ENCODE measurements around the gene PPFIBP2.

PPFIBP2 gene

DNA sequence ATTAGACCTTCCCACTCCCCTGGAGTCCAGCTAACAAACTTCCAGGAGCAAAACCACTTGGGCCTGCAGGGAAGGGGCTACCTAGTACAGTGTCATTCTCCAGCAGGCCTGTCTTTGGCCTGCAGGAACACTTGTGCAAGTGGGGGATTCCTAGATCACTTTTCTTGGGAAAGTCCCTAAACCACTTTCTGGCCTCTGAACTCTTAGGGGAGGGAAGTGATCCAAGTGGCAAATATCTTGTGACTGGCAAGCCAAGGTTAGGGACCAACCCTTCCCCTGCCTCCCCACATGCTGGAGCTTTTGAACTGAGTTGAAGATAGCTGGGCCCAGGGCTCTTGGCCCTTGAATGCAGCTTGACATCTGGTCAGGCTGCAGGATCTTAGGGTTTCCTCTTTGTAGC, 17.2 kb downstream of the PPFIBP2 start:
- ATAC-seq (no peak), DNase-seq (ENCODE audit: low spot score in 2 of 2) (no peak)
- Mint-ChIP-seq H3K27ac (no peak overlapping the region), H3K4me1 (peaks cover 26% of the 10 kb centered on the region), H3K4me3 (no peak overlapping the region), H3K36me3 (no peaks in the 10 kb centered on the region), H3K9me3 (no peaks in the 10 kb centered on the region)

DNA sequence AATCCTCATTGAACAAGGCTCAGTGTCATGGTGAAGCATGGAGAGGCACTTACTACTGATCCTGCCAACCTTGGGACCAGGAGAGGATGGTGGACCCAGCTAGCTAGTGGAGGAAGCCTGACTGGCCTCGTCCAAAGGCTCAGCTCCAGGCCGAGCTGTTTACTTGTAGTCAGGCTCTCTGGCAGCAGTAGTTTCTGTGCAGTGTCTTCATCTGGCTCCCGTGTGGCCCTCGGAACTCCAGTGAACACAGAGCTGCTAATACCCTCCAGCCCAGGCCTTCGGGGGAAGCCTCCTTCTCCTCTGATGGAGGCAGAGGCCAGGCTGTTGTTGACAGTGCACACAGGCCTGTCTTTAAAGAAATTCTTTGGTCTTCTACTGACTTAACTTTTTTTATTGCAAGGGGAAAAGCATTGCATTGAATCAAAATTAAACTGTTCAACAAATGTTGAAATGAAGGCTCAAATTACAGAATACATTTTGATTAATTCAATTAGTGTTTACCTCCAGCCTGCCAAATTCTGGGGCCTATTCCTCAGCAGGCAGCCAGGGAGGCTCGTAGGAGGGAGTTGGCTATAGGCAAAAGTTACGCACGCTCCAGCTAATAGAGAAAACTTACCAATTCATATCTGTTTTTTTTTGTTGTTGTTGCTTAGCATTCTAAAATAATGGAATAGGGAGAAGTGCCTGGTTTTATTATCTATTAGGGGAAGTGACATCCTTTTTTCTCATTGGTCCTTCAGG, 18.8 kb downstream of the PPFIBP2 start:
- Mint-ChIP-seq H3K27ac (no peak overlapping the region), H3K4me3 (no peak overlapping the region), H3K9me3 (no peaks in the 10 kb centered on the region), H3K36me3 (no peaks in the 10 kb centered on the region), H3K4me1 (peaks cover 24% of the 10 kb centered on the region)
- DNase-seq (ENCODE audit: low spot score in 2 of 2) (no peak), ATAC-seq (no peak)

DNA sequence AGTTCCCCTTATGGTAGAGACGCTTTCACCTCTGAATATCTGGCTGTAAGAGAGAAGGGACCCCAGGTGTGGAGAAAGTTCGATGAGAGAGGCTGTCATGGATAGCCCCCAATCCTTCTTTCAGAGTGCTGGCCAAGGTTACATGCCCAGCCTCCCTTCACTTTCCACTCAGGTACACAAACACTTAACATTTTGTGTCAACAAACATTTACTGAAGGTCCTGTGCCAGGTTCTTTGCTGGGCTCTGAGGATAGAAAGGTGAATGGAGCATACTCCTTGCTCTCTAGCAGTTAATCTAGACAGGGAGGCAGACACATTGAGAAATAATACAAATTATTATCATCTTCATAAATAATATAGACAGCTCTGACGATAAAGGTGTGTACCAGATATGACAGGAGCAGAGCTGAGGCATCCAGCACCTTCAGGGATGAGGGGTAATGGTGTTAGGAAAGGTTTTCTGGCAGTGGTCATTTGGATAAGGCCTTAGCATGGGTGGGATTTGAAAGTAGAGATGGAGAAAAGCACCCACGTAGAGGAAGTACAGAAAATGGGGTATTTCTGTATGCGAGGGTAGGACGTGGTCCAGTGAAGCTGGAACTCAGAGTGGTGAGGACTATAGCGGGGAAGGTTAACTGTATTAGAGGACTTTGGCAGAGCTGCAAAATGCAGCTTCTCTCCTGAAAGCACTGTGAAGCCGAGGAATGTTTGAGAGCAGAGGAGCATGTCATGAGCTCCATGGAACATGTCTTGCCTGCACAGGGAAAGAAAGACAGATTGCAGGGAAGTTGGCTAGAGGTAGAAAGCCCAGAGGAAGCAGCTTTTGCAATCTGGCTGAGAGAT, 19.6 kb downstream of the PPFIBP2 start:
- Mint-ChIP-seq H3K27ac (no peak overlapping the region), H3K9me3 (no peaks in the 10 kb centered on the region), H3K4me1 (peaks cover 24% of the 10 kb centered on the region), H3K36me3 (no peaks in the 10 kb centered on the region), H3K4me3 (no peak overlapping the region)
- no peak for ATAC-seq
- no peak for DNase-seq (ENCODE audit: low spot score in 2 of 2)

DNA sequence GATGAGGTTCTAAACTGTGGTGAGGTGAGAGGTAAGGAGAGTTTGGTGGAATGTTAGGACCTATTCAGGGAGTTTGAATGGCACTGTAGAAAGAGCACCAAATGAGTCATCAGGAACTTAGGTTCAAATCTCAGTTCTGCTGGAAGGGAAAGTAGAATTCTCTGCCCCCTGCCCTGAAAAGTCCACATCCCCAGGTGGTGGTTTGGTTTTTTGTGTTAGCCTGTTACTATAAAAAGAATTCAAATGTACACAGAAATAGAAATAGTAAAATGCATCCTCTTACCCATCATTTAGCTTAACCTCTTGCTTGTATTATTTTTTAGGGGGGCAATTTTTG, 20.2 kb downstream of the PPFIBP2 start:
- no peak overlapping the region for H3K27ac Mint-ChIP-seq
- no peak overlapping the region for H3K4me3 Mint-ChIP-seq
- H3K36me3 Mint-ChIP-seq, result no peaks in the 10 kb centered on the region
- DNase-seq (ENCODE audit: low spot score in 2 of 2) (no peak), ATAC-seq (no peak)
- H3K4me1 Mint-ChIP-seq, result peaks cover 20% of the 10 kb centered on the region
- no peaks in the 10 kb centered on the region for H3K9me3 Mint-ChIP-seq

DNA sequence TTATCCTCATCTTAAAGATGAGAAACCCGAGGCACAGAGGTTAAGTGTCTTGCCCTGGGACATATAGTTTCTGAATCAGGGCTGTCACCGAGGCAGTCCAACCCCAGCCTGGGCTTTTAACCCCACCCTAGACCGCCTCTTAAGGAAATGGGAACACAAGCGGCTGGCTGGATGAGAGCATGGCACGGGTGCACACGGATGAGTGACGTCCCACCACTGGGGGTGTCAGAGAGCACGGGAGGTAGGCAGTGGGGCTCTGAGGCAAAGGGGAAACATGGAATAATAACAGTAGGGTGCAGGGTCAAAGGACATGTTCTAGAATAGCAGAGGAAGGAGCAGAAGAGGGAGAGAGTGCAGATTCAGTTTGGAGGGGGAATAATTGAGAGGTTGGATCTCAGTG, 22.3 kb downstream of the PPFIBP2 start:
- ATAC-seq, result no peak
- Mint-ChIP-seq H3K27ac (peak overlapping the region; percentile 3), H3K9me3 (no peaks in the 10 kb centered on the region), H3K4me1 (peaks cover 20% of the 10 kb centered on the region), H3K4me3 (no peak overlapping the region), H3K36me3 (no peaks in the 10 kb centered on the region)
- no peak for DNase-seq (ENCODE audit: low spot score in 2 of 2)

DNA sequence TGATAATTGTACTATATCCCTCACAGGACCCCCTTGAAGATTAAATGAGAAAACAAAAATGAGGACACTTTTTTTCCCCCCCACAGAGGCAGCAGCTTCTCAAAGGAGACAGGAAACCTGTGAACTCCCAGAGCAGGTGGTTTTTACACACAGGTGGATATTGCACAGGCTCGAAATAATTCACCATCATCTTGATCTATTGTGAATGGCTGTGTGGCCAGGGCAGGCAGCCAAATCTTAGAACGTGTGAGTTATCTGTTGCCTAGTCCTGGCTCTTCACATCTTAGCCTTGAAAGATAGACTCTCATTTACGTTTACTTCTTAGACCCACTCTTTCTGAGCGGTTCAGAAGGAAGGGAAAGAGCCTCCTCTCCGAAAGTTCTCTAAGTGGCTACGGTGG, 23.5 kb downstream of the PPFIBP2 start:
- no peak overlapping the region for H3K4me3 Mint-ChIP-seq
- no peaks in the 10 kb centered on the region for H3K36me3 Mint-ChIP-seq
- ATAC-seq, result no peak
- no peaks in the 10 kb centered on the region for H3K9me3 Mint-ChIP-seq
- H3K4me1 Mint-ChIP-seq, result peaks cover 20% of the 10 kb centered on the region
- H3K27ac Mint-ChIP-seq, result no peak overlapping the region
- DNase-seq (ENCODE audit: low spot score in 2 of 2), result no peak

DNA sequence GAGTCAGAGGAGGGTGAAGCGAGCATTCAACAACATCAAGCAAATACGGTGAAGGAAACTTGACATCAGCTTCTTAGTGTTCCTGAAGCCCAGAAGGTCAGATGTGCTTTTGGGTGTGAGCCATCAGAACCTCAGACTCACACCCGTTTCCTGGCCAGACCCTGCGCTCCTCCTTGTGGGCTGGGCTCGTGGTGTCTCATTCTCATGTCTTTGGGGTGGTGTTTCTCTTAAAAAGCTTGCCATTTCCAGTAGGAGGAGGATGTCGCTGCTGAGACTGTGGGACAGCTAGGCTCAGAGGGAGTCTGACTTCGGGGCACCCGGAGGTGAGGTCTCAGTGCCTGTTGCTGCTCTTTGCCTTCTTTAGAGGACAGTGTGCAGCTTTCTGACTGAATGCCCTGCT, 24.2 kb downstream of the PPFIBP2 start:
- ATAC-seq (peak; percentile 76), DNase-seq (ENCODE audit: low spot score in 2 of 2) (no peak)
- peaks cover 20% of the 10 kb centered on the region for H3K4me1 Mint-ChIP-seq
- H3K4me3 Mint-ChIP-seq, result no peak overlapping the region
- no peaks in the 10 kb centered on the region for H3K9me3 Mint-ChIP-seq
- no peak overlapping the region for H3K27ac Mint-ChIP-seq
- H3K36me3 Mint-ChIP-seq, result no peaks in the 10 kb centered on the region

DNA sequence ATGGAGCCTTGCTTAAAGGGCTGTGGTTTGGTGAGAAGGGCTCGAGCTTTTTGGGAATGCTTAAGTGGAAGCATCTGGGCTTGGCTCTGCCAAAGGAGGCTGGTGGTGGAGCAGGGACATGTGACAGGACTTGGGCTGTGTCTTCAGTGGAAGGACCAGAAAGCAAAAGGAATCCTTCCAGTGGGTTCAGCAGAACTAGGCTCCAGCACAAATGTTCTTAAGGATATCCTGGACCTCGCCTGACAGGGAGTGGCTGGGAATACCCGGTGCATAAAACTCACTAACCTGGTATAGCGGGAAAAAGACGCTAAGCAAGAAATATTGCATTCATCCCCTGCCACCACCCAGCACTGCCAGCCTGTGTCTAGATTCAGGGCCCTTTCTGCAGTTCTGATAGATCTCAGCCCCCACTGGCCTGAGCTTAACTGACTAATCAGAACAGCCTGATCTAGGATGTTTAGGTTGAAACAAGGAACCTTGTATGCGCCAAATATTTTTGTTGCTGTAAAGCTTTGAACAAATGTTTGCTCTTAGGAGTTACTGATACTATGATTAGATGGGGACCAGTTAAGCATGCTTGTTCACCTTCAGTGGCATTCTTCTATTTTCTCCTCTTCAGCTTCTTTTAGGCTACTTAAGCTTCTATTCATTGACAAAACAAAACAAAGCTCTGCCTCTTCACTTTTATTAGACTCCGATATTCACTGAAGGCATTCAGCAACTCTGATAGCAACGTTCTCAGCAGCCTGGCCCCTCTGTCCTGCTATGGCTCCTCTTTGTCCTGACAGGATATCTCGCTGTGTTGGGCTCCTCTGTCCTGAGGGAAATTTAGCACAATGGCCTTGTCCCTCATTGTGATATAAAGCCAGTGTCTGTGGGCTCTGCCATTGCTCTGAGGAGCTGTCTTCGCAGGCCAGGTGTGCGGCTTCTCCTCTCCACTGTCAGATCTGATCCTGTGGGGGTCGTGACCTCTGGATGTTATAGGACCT, 25.0 kb downstream of the PPFIBP2 start:
- DNase-seq (ENCODE audit: low spot score in 2 of 2), result no peak
- ATAC-seq, result no peak
- peaks cover 20% of the 10 kb centered on the region for H3K4me1 Mint-ChIP-seq
- H3K9me3 Mint-ChIP-seq, result no peaks in the 10 kb centered on the region
- no peak overlapping the region for H3K27ac Mint-ChIP-seq
- no peak overlapping the region for H3K4me3 Mint-ChIP-seq
- no peaks in the 10 kb centered on the region for H3K36me3 Mint-ChIP-seq

DNA sequence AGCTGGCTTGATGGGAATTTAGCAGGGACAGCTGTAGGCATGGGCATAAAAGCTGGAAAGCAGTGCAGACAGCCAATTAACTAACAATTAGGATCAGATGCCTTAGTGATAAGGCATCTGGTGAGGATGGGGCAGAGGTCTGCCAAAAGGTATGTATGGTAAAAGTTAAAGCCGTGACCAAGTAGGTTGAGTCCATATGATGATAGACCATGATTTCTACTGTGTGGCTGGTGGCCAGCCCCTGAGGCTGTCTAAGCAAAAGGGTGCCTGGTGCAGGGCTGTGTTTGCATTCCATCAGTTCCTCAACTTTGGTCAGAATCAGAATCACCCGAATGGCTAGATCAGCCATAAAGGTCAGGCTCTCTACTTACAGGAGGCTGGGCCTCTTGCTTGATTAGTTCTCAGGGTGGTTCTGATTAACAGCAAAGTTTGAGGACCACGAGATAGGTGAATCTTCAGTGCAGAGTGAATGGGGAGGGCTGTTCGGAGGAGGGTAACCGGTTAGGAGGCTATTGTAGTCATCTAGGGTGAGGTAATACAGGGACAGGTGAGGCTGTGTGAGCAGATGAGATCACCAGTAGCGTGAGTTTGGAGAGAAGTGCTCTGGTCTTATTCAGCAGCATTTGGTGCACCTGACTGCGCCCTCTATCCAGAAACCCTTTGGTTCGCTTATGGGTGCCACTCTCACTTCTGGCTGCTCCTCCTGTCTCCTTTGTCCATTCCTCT, 27.2 kb downstream of the PPFIBP2 start:
- Mint-ChIP-seq H3K9me3 (no peaks in the 10 kb centered on the region), H3K4me1 (peaks cover 18% of the 10 kb centered on the region), H3K27ac (no peak overlapping the region), H3K36me3 (no peaks in the 10 kb centered on the region), H3K4me3 (no peak overlapping the region)
- ATAC-seq, result no peak
- no peak for DNase-seq (ENCODE audit: low spot score in 2 of 2)

DNA sequence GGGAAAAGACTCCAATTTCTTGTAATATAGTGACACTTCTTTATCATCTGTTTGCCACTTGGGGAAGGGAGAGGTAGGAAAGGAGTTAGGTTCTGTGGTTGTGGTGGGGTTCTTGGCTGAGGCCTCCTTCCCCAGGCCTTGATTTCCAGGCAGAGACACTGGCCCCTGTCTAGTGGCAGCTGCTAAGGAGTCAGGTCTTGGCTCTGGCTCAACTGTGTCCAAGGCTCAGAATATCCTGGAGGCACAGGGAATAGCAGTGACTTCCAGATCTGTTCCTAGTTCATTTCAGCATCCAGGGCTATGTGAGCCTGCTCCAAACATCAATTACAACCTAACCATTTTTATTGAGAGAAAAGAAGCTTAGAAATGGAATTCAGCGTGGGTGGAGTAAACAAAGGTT, 29.5 kb downstream of the PPFIBP2 start:
- H3K4me3 Mint-ChIP-seq, result no peak overlapping the region
- DNase-seq (ENCODE audit: low spot score in 2 of 2) (no peak), ATAC-seq (no peak)
- H3K36me3 Mint-ChIP-seq, result no peaks in the 10 kb centered on the region
- peaks cover 1% of the 10 kb centered on the region for H3K4me1 Mint-ChIP-seq
- no peak overlapping the region for H3K27ac Mint-ChIP-seq
- no peaks in the 10 kb centered on the region for H3K9me3 Mint-ChIP-seq

DNA sequence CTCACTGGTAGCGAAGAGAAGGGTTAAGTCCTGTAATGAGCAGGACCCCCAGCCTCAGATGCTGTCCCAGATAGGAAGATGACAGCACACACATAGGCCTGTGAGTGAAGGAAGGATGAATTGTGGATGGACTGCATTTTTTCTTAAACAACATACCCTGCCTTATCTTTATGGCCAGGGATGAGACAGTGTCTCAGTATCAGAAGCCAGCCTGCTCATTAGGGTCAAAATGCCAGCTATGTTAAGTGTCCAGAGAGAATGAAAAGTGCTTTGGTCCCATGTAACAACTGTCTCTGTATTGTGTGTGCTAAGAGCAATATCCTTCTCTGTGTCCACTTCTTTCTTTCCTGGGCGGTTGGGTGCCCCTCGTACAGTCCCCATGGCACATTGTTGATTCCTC, 30.2 kb downstream of the PPFIBP2 start:
- H3K4me3 Mint-ChIP-seq, result no peak overlapping the region
- no peak for DNase-seq (ENCODE audit: low spot score in 2 of 2)
- H3K27ac Mint-ChIP-seq, result no peak overlapping the region
- no peaks in the 10 kb centered on the region for H3K9me3 Mint-ChIP-seq
- H3K4me1 Mint-ChIP-seq, result no peaks in the 10 kb centered on the region
- no peaks in the 10 kb centered on the region for H3K36me3 Mint-ChIP-seq
- ATAC-seq, result no peak

DNA sequence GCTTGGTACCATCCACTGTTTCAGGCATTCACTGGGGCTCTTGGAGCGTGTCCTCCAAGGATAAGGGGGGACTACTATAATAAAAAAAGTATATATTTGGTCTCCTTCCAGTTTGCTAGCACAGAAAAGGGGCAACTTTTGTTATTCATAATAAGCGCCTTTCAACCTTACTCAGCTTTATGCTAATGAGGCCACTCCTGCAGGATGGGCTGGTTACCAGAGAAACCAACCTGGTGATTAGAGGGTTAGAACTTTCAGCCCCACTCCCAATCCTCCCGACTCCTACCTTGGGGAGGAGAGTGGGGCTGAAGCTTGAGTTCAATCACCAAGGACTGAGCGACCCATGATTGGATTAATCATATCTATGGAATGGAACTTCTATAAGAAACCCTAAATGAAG, 31.8 kb downstream of the PPFIBP2 start:
- no peak overlapping the region for H3K4me3 Mint-ChIP-seq
- no peak for ATAC-seq
- no peak overlapping the region for H3K27ac Mint-ChIP-seq
- no peaks in the 10 kb centered on the region for H3K9me3 Mint-ChIP-seq
- no peaks in the 10 kb centered on the region for H3K36me3 Mint-ChIP-seq
- no peak for DNase-seq (ENCODE audit: low spot score in 2 of 2)
- H3K4me1 Mint-ChIP-seq, result no peaks in the 10 kb centered on the region

DNA sequence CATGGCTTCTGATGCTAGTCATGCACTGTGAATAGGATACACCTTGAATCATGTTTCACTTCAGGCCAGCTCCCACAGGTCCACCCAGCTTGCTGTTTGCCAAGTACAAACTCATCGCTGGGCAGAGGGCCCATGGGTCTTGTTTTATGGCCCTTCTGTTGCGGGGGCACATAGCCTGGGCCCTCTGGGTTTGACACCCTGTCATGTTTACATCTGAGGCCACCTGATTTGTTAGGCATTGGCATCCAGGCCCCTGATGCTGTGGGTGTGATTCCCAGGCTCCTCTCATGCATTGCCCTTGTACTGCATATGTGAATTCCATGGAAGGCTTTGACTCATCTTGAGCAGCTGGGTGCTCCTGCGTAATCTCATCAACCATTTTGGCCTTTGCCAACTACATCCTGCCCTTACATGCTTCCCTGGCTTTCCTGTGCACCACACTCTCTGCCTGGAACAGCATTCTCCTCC, 32.6 kb downstream of the PPFIBP2 start:
- H3K27ac Mint-ChIP-seq, result no peak overlapping the region
- no peaks in the 10 kb centered on the region for H3K9me3 Mint-ChIP-seq
- H3K36me3 Mint-ChIP-seq, result no peaks in the 10 kb centered on the region
- ATAC-seq, result no peak
- no peaks in the 10 kb centered on the region for H3K4me1 Mint-ChIP-seq
- no peak overlapping the region for H3K4me3 Mint-ChIP-seq
- no peak for DNase-seq (ENCODE audit: low spot score in 2 of 2)

DNA sequence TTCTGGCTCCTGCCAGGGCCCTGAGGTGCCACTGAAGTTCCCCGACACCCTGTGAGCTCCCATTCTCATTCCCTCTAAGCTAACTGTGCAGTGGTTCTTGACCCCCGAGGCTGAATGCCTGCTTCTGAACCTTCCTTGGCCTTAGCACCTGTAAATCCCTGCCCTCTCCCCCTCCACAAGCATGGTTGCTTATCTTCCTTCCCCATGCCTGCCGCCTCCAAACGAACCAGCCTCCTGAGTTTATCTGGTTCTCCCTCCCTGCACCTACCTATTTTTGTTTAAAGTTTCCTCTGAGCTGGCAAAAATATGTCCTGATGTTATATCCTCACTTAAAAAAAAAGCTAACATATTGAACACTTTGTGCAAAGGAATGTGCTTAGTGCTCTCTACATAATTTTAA, 33.9 kb downstream of the PPFIBP2 start:
- no peak for DNase-seq (ENCODE audit: low spot score in 2 of 2)
- H3K4me1 Mint-ChIP-seq, result no peaks in the 10 kb centered on the region
- no peak overlapping the region for H3K27ac Mint-ChIP-seq
- H3K4me3 Mint-ChIP-seq, result no peak overlapping the region
- no peaks in the 10 kb centered on the region for H3K36me3 Mint-ChIP-seq
- no peak for ATAC-seq
- no peaks in the 10 kb centered on the region for H3K9me3 Mint-ChIP-seq

Data from stimulated activated effector memory CD8-positive, alpha-beta T cell treated with anti-CD3 and anti-CD28 coated beads, Interleukin-12 subunit alpha, Interleukin-12 subunit beta, amount 100 ng/mL, for 72 hours (primary cell).